ENCODE measurements around the gene ZNF787.

ZNF787 gene

DNA sequence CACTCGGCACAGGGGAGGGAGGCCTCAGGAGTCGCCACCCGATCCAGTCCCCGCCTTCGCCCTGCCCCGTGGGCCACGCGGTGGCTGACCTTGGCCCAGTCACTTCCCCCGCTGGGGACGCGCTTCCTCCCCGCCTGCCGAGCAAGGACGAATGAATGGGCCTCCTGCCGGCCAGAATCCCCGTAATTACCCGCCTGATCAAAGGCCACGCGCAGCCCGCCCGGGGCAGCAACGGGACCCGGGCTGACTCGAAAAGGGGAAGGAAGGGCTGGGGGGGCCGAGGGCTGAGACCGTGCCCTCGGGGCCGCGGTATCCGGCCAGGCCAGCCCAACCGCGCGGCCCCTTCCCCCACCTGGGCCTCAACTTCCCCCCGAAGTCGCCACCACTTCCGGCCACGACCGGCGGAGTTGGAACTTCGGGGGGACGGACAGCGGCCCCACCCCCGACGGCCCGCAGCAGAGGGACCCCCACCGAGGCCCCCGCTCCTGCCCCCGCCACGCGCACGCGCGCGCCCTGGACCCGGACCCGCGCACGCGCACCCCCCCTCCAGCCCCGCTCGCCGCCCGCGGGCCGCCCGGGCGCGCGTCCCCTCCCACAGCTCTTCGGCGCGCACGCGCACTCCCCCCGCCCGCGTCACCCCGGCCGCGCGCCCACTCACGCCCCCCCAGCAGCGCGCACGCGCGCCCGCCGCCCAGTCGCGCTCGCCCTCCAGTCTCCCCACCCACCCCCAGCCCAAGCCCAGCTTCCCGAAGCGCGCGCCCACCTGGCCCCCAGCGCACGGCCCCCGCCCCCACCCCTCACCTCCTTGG lies 520 bp downstream of the ZNF787 start:
- DNase-seq (ENCODE audit: low spot score): peak; percentile 98

DNA sequence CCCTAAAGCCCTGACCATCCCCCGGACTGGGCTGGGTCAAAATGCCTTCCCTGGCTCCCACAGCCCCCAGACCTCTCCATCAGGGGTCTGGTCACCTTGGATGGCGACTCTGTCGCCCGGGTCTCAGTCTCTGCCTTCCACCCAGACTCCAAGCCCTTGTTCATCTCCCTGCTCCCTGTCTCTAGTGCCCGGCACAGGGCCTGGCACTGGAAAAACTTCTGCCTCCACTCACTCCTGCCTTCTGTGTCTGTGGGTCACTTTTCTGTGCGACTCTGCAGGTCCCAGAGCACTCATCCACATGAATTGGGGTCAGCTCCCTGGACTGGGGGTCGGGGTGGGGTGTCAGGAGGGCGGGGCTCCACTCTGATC lies 1.1 kb downstream of the ZNF787 start:
- DNase-seq (ENCODE audit: low spot score): no peak

DNA sequence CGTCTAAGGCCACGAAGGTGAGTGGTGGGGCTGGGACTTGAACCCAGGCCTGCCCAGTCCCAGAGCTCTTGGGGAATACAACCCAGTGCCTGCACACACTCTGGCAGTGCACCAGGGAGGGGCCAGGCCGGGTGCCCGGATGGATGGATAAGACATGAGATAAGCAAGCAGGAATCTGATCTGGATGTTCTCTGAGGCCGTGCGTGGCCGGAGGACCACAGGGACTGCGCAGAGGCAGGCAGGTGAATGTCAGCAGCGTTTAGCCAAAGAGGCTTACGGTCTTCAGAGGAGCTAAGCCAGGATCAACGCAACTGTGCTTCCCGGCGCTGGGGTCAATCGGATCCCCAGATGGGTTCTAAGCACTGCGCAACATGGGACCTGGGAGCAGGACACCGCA lies 1.5 kb downstream of the ZNF787 start:
- no peak for DNase-seq (ENCODE audit: low spot score)

DNA sequence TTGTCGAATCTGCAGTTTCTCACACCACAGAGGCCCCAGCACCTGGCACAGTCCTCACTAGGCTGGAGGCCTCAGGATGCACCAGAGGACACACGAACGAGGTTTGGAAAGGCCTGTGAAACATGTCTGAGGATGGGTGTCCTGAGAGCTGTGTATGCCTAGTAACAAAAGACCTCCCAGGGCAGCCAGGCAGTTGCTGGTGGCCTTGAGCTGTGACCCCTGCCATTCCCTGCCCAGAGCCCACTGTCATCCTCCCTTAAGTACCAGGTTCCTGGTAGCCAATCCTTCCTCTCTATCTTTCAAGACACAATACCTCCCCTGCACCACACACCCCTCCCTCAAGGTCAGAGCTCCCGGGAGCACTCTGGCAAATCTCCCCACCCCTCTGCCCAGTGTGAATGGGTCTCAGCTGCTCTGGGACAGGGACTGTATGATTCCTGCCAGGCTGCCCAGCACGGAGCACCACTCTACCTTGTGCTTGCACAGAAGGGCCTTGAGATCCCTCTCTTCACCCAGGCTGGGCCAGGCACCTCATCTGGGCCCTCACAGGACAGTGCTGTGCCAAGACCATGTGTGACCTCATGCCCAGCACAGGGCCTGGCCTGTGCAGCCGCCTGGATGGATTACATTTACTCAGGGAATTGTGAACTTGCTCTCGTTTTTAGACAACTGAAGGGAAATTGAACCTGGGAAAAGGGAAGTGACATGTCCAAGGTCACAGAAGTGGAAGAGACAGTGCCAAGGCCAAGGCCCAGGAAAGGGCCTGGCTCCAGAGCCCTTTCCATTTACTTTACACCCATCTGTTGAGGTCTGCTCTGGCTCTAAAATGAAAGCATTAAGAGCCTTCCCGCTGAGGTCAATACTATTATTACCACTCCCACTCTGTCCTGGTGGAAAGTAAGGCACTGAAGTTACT lies 2.2 kb downstream of the ZNF787 start:
- DNase-seq (ENCODE audit: low spot score): no peak

DNA sequence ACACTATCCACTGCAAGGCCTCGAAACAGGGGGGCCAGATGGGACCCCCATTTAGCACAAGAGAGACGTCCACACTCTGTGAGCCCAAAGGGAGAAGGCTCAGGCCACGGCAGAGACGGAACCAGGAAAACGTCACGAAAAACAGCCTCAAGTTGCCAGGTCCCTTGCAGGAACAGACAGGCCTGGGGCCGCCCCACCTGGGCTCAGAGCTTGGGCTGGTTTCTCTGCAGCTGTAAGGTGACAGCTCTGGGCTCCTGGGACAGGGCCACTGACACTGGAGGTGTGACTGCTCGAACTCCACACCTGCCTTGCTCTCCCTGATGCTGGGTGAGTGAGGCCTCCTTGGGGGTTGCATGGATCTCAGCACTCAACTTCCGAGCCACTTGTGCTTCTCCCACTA lies 3.2 kb downstream of the ZNF787 start:
- no peak for DNase-seq (ENCODE audit: low spot score)

DNA sequence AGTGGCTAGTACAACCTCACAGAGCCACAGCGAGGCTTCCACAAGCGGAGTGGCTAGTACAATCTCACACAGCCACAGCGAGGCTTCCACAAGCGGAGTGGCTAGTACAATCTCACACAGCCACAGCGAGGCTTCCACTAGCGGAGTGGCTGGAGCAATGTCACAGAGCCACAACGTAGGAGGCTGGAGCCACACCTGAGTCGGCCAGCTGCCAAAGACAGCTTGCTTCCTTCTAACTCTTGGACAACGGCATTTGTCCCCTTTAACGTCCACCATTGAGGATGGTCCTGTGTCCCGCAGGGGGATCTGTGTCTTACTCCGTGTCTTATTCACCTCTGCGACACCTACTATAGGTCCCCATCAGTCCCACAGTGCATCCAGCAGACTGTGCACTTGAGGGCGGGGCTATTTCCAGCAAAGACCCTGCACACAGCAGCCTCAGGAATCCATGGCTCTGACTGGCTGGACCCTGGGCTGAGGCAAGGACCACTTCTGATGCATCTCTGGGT lies 3.7 kb downstream of the ZNF787 start:
- DNase-seq (ENCODE audit: low spot score): no peak

DNA sequence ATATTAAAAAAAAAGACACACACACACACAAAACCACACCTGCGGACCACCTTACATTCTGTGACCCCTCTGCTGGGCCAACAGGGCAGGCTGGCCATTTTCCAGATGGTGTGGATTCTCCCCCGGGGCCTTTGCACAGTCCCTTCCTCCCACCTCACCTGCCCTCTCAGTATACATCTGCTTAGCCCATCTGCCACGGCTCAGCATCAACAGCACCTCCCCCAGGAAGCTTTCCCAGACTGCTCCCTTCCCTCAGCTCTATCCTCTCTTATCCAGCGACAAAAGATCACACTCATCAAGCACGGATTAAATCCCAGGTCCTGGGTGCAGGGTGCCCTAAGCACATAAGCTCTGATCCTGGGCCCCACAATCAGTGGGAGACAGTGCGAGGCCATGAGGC lies 4.5 kb downstream of the ZNF787 start:
- no peak for DNase-seq (ENCODE audit: low spot score)

DNA sequence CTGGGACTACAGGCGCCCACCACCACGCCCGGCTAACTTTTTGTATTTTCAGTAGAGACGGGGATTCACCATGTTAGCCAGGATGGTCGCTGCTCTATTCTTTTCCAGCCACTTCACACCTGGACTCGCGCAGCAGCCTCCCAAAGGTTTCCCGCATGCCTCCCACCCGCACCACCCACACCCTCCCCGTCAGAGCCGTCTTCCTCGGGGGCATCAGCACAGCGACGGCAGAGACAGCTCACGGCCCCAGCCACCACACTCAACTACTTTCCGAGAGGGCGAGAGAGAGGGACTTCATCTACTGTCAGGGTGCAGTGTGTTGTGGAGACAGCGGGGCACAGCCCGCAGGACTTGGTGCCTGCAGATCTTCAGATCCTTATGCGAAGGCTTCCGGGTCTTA lies 5.6 kb downstream of the ZNF787 start:
- no peak for DNase-seq (ENCODE audit: low spot score)

DNA sequence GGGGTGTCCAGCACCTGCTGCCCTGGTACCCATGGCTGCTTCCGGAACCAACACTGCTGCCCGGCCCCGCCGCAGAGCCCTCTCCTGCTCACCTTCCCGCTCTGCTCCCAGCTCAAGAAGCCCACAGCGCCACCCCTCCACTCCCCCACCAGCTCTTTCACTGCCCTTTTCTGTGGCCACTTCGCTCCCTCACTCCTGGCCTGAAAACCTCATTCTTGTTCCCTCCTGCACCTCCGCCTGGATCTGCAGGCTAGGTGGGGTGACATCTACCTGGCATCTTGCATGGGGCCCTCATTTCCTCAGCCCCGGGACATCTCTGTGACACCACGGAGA lies 6.4 kb downstream of the ZNF787 start:
- DNase-seq (ENCODE audit: low spot score): no peak

DNA sequence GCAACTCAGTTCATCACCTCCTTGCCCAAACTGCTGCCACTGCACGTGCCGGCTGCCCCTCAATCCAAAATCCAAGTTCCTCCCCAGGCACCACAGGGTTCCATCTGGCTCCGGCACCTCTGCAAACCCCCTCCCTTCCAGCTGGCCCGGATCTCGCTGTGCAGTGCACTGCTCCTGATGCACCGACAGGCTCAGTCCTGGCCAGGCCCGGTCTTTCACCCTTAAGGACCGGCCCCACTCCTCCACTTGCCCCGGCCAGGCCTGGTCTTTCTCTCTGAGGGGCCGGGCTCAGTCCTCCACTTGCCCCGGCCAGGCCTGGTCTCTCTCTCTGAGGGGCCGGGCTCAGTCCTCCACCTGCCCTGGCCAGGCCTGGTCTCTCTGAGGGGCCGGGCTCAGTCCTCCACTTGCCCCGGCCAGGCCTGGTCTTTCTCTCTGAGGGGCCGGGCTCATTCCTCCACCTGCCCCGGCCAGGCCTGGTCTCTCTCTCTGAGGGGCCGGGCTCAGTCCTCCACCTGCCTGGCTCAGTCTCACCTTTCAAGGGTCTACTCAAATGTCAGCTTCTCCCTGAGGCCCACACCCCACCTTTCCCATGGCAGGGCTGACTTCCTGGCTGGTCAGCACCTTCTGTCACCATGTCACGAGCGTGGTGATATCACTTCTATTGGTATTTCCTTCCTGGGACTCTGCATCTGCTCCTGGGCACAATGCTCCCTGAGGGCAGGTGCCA lies 6.9 kb downstream of the ZNF787 start:
- no peak for DNase-seq (ENCODE audit: low spot score)

DNA sequence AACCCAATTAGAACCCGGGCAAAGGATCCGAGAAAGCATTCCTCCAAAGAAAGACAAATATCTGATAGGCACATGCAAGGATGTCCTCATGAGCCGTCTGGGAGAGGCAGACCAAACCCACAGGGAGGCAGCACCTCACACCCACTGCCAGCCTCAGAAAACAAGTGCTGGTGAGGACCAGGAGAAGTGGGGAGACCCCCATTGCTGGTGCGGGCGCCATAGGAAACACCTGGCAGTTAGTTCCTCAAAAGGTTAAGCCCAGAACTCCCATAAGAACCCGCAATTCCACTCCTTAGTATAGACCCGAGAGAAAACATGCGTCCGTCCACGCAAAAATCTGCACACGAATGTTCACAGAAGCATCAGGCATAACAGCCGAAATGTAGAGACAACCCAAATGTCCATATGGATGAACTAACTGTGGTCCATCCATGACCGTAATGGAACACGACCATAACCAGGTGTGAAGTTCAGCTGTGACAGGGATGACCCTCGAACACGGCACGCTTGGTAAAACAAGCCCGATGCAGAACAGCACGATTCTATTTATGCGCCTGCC lies 7.9 kb downstream of the ZNF787 start:
- DNase-seq (ENCODE audit: low spot score): no peak

DNA sequence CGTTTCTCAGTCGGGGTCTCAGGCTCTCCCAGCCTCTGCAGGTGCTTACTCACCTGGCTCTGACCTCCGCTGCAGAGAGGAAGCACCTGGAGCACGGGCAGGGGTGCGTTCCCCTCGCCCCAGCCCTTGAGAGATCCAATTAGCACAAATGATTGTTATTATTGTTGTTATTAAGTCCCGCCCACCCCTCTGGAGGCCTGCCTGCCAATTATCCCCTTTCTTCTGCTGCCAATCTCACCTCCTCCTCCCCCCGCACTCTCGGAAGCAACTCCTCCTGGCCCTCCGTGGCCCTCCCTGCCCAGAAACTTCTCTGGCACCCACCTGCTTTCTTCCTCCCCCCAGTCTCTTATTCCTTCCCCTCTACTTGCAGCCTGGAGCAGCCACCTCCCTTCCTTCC lies 8.8 kb downstream of the ZNF787 start:
- no peak for DNase-seq (ENCODE audit: low spot score)

DNA sequence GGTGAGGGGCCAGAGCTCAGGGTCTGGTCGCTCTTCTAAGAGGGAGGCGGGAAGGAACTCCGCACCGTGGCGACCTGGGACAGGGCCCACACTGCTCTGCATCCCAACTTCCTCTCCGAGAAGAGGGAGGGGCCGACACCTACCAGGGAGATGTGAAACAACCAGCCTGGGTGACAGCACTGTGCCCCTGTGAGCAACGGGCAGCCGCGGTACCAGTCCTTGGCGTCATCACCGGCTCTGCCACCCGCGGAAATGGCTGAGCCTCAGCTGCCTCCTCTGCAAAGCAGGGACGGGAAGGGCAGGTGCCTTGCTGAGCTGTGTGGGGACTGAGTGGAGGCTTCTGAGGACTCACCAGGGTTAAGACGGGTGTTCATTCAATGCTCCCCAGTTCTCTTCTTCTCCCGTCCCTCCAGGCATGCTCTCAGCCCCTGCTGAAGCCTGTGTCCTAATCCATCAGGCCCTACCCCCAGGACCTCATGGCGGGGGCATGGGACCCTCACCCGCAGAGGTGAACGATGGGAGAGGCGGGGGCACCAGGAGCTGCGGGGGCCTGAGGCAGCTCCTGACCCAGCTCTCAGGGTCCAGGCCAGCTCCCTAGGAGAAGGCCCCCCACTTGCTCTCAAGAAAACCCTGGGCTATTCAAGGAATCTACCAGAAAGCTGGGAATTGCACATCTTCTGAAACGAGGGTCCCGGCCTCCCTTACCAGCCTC lies 9.3 kb downstream of the ZNF787 start:
- no peak for DNase-seq (ENCODE audit: low spot score)

DNA sequence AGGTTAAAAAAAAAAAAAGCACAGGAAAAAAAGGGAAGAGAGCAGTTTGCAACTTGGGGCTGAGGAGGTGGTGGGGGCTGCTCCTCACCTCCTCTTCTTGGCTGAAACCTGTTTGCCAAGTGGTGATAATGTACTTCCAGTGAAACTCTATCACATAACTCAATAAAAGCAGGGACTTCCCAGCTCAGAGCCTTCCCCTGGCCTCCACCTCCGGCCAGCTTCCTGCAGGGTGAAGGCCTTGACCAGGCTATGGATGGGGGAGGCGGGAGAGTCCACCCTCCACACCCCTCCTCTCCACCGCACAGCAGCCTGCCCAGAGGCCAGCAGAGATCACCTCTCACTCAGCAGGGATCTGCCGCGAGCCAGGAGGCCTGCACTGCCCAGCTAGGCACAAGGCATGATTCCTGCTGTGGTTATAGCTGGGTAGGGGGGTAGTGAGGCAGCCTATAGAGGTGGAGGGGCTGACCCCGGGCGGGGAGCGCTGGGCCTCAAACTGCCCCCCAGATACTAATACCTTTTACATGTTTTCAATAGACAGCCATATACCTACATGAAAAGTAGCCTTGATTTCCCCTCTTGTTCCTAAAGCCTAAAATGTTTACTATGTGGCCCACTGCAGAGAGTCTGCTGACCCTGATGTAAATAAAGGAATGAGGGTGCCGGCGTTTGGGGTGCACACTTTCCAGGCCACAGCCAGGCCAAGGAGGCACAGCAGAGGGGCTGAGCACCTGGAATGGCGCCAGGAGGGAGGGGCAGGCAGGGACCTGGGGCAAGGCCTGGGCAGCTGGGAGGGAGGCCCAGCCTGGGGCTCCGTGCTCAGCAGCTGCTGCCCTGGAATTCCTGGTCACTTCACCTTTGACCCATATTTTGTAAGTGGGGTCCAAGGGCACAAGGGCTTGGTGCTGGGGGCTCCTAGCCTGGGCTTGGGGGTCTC lies 10.3 kb downstream of the ZNF787 start:
- peak; percentile 97 for DNase-seq (ENCODE audit: low spot score)

DNA sequence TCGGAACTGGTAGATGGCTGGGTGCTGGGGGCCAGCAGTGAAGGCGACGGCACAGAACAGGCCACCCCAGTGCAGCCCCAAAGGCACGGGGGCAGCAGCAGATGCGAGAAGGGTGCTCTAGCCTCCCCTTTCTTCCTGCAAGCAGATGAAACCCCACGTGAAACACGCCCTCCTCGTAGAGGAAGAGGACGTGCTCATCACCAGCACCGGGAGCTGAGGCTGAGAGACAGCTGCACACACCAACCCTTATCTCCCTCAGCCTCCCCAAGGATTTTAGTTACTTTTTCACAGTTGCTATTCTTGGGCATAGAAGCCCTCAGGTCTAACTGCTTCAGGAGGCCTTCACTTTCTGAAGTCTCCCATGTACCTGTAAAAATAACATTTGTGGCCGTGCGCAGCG lies 11.9 kb downstream of the ZNF787 start:
- DNase-seq (ENCODE audit: low spot score): peak; percentile 28

DNA sequence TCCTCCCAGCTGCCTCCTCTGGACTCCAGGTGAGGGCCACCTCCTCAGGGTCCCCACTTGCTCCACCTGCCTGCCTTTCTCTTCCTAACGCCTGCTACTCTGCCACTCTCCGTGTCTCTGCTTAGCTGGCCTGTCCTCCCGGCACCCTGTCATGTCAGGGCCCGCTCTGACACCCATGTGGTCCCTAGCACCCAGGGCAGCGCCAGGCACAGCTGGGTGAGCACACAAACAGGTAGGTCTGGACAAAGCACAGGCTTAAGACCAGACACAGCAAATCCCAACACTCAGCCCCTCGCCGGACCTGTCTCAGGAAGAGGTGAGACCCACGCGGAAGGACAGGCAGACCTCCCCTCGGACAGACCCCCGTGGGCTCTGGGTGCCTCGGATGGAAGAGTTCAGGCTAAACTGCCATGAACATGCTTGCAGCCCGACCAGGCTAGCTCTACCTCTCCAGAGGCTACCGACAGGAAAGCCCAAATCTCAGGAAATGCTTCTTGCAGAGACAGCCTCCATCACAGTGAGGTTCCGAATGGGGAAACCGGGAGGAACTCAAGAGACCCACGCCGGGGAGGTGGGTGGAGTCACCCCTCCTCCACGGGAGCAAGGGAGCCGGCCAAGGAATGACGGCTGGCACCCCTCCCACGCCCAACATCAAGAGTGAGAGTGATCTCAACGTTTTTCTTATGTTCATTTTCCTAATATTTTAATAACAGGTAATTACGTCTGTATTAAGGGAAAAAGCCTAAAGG lies 12.5 kb downstream of the ZNF787 start:
- DNase-seq (ENCODE audit: low spot score): peak; percentile 17

DNA sequence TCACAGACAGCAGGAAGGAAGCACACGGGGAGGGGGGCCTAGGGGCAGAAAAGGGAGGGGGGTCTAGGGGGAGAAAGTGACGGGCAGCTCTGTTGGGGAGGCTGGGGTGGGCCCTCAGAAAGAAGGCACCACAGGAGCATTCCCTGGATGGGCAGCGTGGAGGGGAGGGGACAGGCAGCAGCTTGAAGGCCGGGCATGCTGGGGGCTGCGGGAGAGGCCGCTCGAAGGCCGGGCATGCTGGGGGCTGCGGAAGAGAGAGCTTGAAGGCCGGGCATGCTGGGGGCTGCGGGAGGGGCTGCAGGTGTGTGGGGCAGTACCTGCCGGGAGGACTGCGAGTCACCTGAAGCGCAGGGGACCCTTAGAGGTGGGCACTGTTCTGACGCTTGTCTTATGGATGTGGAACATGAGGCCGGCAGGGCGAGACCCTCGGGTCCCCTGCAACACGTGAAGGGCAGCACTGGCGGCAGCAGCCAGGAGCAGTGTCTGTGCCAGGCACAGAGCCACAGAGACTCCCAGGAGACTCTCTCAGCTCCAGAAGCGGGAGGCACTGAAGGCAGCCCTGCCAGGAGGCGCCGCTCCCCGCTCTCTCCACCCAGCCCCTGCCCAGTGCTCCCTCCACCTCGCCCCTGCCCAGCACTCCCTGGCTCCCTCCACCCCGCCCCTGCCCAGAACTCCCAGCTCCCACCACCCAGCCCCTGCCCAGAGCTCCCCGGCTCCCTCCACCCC lies 13.3 kb downstream of the ZNF787 start:
- no peak for DNase-seq (ENCODE audit: low spot score)

DNA sequence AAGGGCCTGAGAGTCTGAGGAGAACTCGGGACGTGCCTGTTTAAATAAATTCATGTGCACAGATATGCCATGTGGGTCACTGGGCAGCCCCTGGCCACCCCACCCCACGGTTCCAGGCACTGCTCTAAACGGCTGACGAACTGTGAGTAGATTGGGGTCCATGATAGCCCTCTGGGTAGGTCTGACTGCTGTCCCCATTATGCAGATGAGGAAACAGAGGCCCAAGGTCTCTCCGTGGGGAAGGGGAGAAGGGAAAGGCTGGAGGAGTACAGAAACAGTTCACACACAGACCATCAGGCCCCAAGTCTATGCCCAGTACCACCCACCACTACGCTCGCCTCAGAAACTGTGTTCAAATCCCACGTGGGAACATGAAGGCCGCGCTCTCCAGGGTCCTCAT lies 14.1 kb downstream of the ZNF787 start:
- peak; percentile 27 for DNase-seq (ENCODE audit: low spot score)

DNA sequence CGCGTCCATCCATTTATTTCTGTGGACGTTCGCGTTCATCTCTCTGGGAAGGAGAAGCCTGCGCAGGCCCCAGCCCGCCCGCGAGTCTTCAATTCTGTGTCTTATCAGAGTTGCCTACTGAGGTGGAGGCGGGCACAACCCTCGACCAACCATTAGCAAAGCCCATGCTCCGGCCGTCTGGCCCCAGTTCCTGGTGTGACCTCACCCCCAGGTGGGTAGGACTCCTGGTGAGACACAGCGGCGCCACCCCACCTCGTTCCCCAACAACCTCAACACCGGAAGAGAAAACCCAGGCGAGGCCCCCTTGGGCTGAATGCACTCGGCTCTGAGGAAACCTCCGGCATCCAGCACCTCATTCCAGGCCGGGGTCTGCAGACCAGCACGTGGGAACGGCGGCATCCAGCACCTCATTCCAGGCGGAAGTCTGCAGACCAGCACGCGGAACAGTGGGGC lies 14.7 kb downstream of the ZNF787 start:
- peak; percentile 28 for DNase-seq (ENCODE audit: low spot score)
